ENCODE data around the gene HLA-DQA1.
A peak's percentile ranks its signal among the peaks of the same experiment; 100 is the strongest.

DNA sequence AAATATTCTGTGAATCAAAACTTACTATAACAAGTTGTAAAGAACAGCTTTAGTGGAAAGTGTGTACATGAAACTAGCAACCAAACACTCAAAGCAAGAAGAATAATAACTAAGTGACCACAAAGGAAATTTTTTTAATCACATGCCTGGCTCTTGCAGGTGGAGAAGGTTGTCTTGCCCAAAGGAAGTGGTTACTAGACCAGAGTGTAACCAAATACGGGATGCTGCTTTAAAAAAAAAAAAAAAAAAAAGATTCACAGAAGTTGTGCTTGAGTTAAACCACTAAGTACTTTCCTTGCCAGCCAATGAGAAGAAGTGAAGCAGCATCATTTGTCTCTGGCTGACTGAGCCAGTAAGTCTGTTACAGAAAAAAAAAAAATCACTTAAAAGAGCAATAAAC, 48.4 kb downstream of the HLA-DQA1 start:
- TF ChIP-seq, protein P1, sequence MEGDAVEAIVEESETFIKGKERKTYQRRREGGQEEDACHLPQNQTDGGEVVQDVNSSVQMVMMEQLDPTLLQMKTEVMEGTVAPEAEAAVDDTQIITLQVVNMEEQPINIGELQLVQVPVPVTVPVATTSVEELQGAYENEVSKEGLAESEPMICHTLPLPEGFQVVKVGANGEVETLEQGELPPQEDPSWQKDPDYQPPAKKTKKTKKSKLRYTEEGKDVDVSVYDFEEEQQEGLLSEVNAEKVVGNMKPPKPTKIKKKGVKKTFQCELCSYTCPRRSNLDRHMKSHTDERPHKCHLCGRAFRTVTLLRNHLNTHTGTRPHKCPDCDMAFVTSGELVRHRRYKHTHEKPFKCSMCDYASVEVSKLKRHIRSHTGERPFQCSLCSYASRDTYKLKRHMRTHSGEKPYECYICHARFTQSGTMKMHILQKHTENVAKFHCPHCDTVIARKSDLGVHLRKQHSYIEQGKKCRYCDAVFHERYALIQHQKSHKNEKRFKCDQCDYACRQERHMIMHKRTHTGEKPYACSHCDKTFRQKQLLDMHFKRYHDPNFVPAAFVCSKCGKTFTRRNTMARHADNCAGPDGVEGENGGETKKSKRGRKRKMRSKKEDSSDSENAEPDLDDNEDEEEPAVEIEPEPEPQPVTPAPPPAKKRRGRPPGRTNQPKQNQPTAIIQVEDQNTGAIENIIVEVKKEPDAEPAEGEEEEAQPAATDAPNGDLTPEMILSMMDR (IDR thresholded peaks at IDR 0.05), result no peak
- peak in 1 of 2 donors; percentile 47 for TF ChIP-seq POLR2AphosphoS5 (IDR thresholded peaks at IDR 0.05; ENCODE audit: insufficient read depth in 1 of 2, low read depth in 1 of 2)
